CD14-positive monocyte (primary cell): ENCODE results near the gene GPC5. TPM values are rescaled to one million over a fixed set of nuclear protein-coding genes. Genes with fewer than 3 reads are reported as not detected.

Experiments
- DNase-seq, 3 donors: peaks; one replicate each; pipeline ENCODE4 v3.0.0-alpha.2; 2011 to 2022
- H2AFZ ChIP-seq: 2 replicates; pipeline ENCODE4 v1.6.0; 2012; ENCODE audit warnings: mild to moderate bottlenecking, low read depth, low read length, inconsistent platforms; ENCODE audit not compliant: insufficient read depth, poor library complexity, severe bottlenecking
- H3K27ac ChIP-seq, 2 donors: 1 replicate in 1 of 2; 2 replicates in 1 of 2; pipeline ENCODE4 v1.5.1; 2012 to 2013; ENCODE audit warnings: low read length in 2 of 2, control low read depth in 1 of 2, inconsistent platforms in 1 of 2, low read depth in 1 of 2, mild to moderate bottlenecking in 1 of 2
- H3K27me3 ChIP-seq, 2 donors: one replicate each; pipeline versions ENCODE4 v1.6.0 to v1.6.1; 2011 to 2013; ENCODE audit warnings: low read length in 2 of 2; ENCODE audit not compliant: control insufficient read depth in 2 of 2, insufficient read depth in 2 of 2
- H3K36me3 ChIP-seq, 2 donors: replicated peaks in 1 of 2; 1 replicate in 1 of 2; 2 replicates in 1 of 2; pipeline versions ENCODE4 v1.5.1 to v1.6.1; 2012 to 2013; ENCODE audit warnings: low read length in 2 of 2, control low read depth in 1 of 2, inconsistent platforms in 1 of 2, mild to moderate bottlenecking in 1 of 2; ENCODE audit not compliant: insufficient read depth in 2 of 2, control insufficient read depth in 1 of 2
- H3K4me1 ChIP-seq, 2 donors: 1 replicate in 1 of 2; 2 replicates in 1 of 2; pipeline versions ENCODE4 v1.5.1 to v1.6.1; 2012 to 2013; ENCODE audit warnings: low read length in 2 of 2, control low read depth in 1 of 2, inconsistent platforms in 1 of 2, mild to moderate bottlenecking in 1 of 2, moderate library complexity in 1 of 2; ENCODE audit not compliant: insufficient read depth in 2 of 2, control insufficient read depth in 1 of 2
- H3K4me2 ChIP-seq: replicated peaks from 2 replicates; pipeline ENCODE3; 2012; ENCODE audit warnings: low read length, moderate library complexity, mild to moderate bottlenecking; ENCODE audit not compliant: poor library complexity, severe bottlenecking; ENCODE audit errors: extremely low read depth
- H3K4me3 ChIP-seq, 3 experiments: fragments of 200-600 bp in 1 of 3; sonication (generic) in 1 of 3; replicated peaks in 1 of 3; 1 replicate in 2 of 3; 2 replicates in 1 of 3; pipeline ENCODE4 v1.5.1; 2011 to 2013; ENCODE audit warnings: low read length in 3 of 3, mild to moderate bottlenecking in 3 of 3, control low read depth in 2 of 3, low read depth in 2 of 3, inconsistent platforms in 1 of 3, moderate library complexity in 1 of 3
- H3K79me2 ChIP-seq: 2 replicates; pipeline ENCODE4 v1.6.0; 2012; ENCODE audit warnings: mild to moderate bottlenecking, control low read depth, inconsistent platforms, low read length, moderate library complexity; ENCODE audit not compliant: insufficient read depth
- H3K9ac ChIP-seq: 2 replicates; pipeline ENCODE4 v1.6.0; 2017; ENCODE audit warnings: low read length, mild to moderate bottlenecking; ENCODE audit not compliant: insufficient read depth, poor library complexity, severe bottlenecking
- H3K9me3 ChIP-seq, 2 donors: replicated peaks in 1 of 2; 1 replicate in 1 of 2; 2 replicates in 1 of 2; pipeline versions ENCODE4 v1.5.1 to v1.6.1; 2012 to 2013; ENCODE audit warnings: low read length in 2 of 2, control low read depth in 1 of 2; ENCODE audit not compliant: control insufficient read depth in 1 of 2, insufficient read depth in 1 of 2
- H4K20me1 ChIP-seq: 2 replicates; pipeline ENCODE4 v1.6.0; 2012; ENCODE audit warnings: mild to moderate bottlenecking, low read length, control low read depth, moderate library complexity; ENCODE audit not compliant: insufficient read depth
- H3K27ac Mint-ChIP-seq, 7 donors: one replicate each; pipeline ENCODE4 v1.8.0; 2020; ENCODE audit warnings: mild to moderate bottlenecking in 7 of 7, mixed read lengths in 7 of 7, moderate library complexity in 6 of 7, inconsistent platforms in 2 of 7
- H3K27me3 Mint-ChIP-seq, 3 donors: one replicate each; pipeline ENCODE4 v1.8.0; 2021 to 2022; ENCODE audit warnings: low read depth in 3 of 3, mild to moderate bottlenecking in 3 of 3, mixed read lengths in 3 of 3, moderate library complexity in 3 of 3, inconsistent platforms in 1 of 3
- H3K36me3 Mint-ChIP-seq, 2 donors: one replicate each; pipeline ENCODE4 v1.8.0; 2020; ENCODE audit warnings: mixed read lengths in 2 of 2, inconsistent platforms in 1 of 2, mild to moderate bottlenecking in 1 of 2
- H3K4me1 Mint-ChIP-seq: one replicate; pipeline ENCODE4 v1.8.0; 2020; ENCODE audit warnings: mild to moderate bottlenecking, mixed read lengths
- H3K4me3 Mint-ChIP-seq, 2 donors: one replicate each; pipeline ENCODE4 v1.8.0; 2020; ENCODE audit warnings: mild to moderate bottlenecking in 2 of 2, mixed read lengths in 2 of 2, moderate library complexity in 1 of 2
- H3K9me3 Mint-ChIP-seq, 7 donors: one replicate each; pipeline ENCODE4 v1.8.0; 2020 to 2022; ENCODE audit warnings: mixed read lengths in 7 of 7, mild to moderate bottlenecking in 6 of 7, moderate library complexity in 6 of 7, inconsistent platforms in 2 of 7
- CTCF ChIP-seq: fragments of 200-600 bp; IDR thresholded peaks from one replicate; pipeline ENCODE4 v1.8.0; 2022; ENCODE audit warnings: antibody characterized with exemption, mild to moderate bottlenecking
- WGBS: methylation state at CpG from one replicate; pipeline ENCODE4 v1.1.5; 2013; ENCODE audit warnings: missing lambda C conversion rate; ENCODE audit not compliant: insufficient coverage; 5-methylcytosine and 5-hydroxymethylcytosine counted together
- intact Hi-C, 2 donors: fragments of 100-400 bp; cut with micrococcal nuclease; formaldehyde crosslinking; loops; one replicate each; pipeline versions ENCODE4 v1.15.0 to v1.15.1; 2023
- polyA plus RNA-seq, 3 donors: library from polyadenylated mRNA; depleted of rRNA in 1 of 3; unstranded in 2 of 3; stranded (reverse) in 1 of 3; fragments of 300-500 nt in 2 of 3; fragments of >200 nt in 1 of 3; fragmentation: Illumina TruSeq in 2 of 3; gene quantifications; 1 replicate in 2 of 3; 2 replicates in 1 of 3; pipeline ENCODE4 v1.2.3, GENCODE V29; 2012 to 2021

Gene GPC5
- polyA plus RNA-seq, 3 donors: not detected

- peaks cover 0 to 2% (median 0%) of the 10 kb centered on the region in 7 donors for H3K9me3 Mint-ChIP-seq
- H3K36me3 Mint-ChIP-seq: no peaks in the 10 kb centered on the region
- H3K4me1 ChIP-seq: no peaks in the 10 kb centered on the region
Measured at GRCh38 chr13:92613921-92614320, 1215.5 kb downstream of the GPC5 start.

GRCh38 chr13:92621985-92622384, 1223.6 kb downstream of the GPC5 start:
- H3K4me1 Mint-ChIP-seq: no peaks in the 10 kb centered on the region
- DNase-seq: no peak

More at GRCh38 chr13:92613921-92614320, 1215.5 kb downstream of the GPC5 start:
- Histone ChIP-seq H3K36me3 (no peaks in the 10 kb centered on the region), H3K4me2 (no peak overlapping the region), H3K4me3 (no peak overlapping the region), H4K20me1 (no peaks in the 10 kb centered on the region), H2AFZ (no peak overlapping the region), H3K27me3 (no peaks in the 10 kb centered on the region), H3K9ac (no peak overlapping the region), H3K79me2 (no peaks in the 10 kb centered on the region), H3K9me3 (peaks cover 0 to 3% of the 10 kb centered on the region in 2 donors), H3K27ac (no peak overlapping the region)
- DNase-seq: no peak
- no peak overlapping the region for H3K4me3 Mint-ChIP-seq
- H3K4me1 Mint-ChIP-seq: no peaks in the 10 kb centered on the region
- H3K27ac Mint-ChIP-seq: no peak overlapping the region
- no peak for TF ChIP-seq CTCF
- H3K27me3 Mint-ChIP-seq: no peaks in the 10 kb centered on the region
- intact Hi-C loops: no loop called here

More at GRCh38 chr13:92621985-92622384, 1223.6 kb downstream of the GPC5 start:
- no peak overlapping the region for H3K4me3 Mint-ChIP-seq
- no peaks in the 10 kb centered on the region for H4K20me1 ChIP-seq
- no peaks in the 10 kb centered on the region for H3K36me3 ChIP-seq
- peaks cover 0 to 1% (median 0%) of the 10 kb centered on the region in 3 donors for H3K27me3 Mint-ChIP-seq
- H3K27me3 ChIP-seq: no peaks in the 10 kb centered on the region
- no peak overlapping the region for H3K27ac ChIP-seq
- peaks cover 19 to 20% of the 10 kb centered on the region in 2 donors for H3K9me3 ChIP-seq
- no peak overlapping the region for H2AFZ ChIP-seq
- H3K4me3 ChIP-seq: no peak overlapping the region
- no peaks in the 10 kb centered on the region for H3K36me3 Mint-ChIP-seq
- no peak for TF ChIP-seq CTCF
- no peaks in the 10 kb centered on the region for H3K79me2 ChIP-seq
- no peak overlapping the region for H3K27ac Mint-ChIP-seq
- WGBS: 89% methylated on average over 1 of the region's 5 CpGs
- H3K4me1 ChIP-seq: no peaks in the 10 kb centered on the region
- no peak overlapping the region for H3K9ac ChIP-seq
- no peak overlapping the region for H3K4me2 ChIP-seq
- intact Hi-C loops: no loop called here
- peaks cover 0 to 25% (median 4%) of the 10 kb centered on the region in 7 donors for H3K9me3 Mint-ChIP-seq
